HG03066 (cell line): ENCODE measurements around the gene TRMT10C.
"Not testable (repeated sequence)": the region's sequence is repeated elsewhere in the genome, so short reads cannot be mapped to it uniquely, and the experiment has no call there.

ENCODE experiments used
- ATAC-seq: cut with Tn5 transposase; IDR thresholded peaks from one replicate; pipeline ENCODE4 v1.9.1; 2021; ENCODE audit warnings: low read depth; ENCODE audit not compliant: unreplicated experiment

TRMT10C gene

GRCh38 chr3:101544161-101544850 is 17.4 kb upstream of the TRMT10C start:
- no peak for ATAC-seq

GRCh38 chr3:101548527-101549105 is 13.1 kb upstream of the TRMT10C start:
- no peak for ATAC-seq

GRCh38 chr3:101549473-101549872 is 12.2 kb upstream of the TRMT10C start:
- no peak for ATAC-seq

- not testable (repeated sequence) for ATAC-seq
These were observed 10.1 kb upstream of the TRMT10C start for GRCh38 chr3:101551359-101552081.

GRCh38 chr3:101553381-101553780 is 8.3 kb upstream of the TRMT10C start:
- not testable (repeated sequence) for ATAC-seq

- no peak for ATAC-seq
These were observed 5.6 kb upstream of the TRMT10C start for GRCh38 chr3:101556064-101556463.

- no peak for ATAC-seq
These were observed 6.1 kb downstream of the TRMT10C start for GRCh38 chr3:101567528-101568317.

GRCh38 chr3:101571028-101571895 is 9.6 kb downstream of the TRMT10C start:
- ATAC-seq, result no peak

- peak; percentile 82 for ATAC-seq
These were observed 12.1 kb downstream of the TRMT10C start, which contains the start of gene PCNP for GRCh38 chr3:101573449-101574387. Gene PCNP, plus strand, starts transcription at chr3:101574180. Its CDS starts 36 bp downstream, at chr3:101574216.

- ATAC-seq, result peak; percentile 37
These were observed 12.9 kb downstream of the TRMT10C start for GRCh38 chr3:101574388-101575112.

GRCh38 chr3:101577286-101577685 is 15.6 kb downstream of the TRMT10C start:
- no peak for ATAC-seq

- ATAC-seq, result no peak
These were observed 26.9 kb downstream of the TRMT10C start for GRCh38 chr3:101588616-101589015.

GRCh38 chr3:101591071-101591470 is 29.4 kb downstream of the TRMT10C start:
- ATAC-seq, result no peak

- no peak for ATAC-seq
These were observed 41.1 kb downstream of the TRMT10C start for GRCh38 chr3:101602731-101603130.

GRCh38 chr3:101603184-101603583 is 41.5 kb downstream of the TRMT10C start:
- ATAC-seq, result no peak

- ATAC-seq, result not testable (repeated sequence)
These were observed 43.7 kb downstream of the TRMT10C start for GRCh38 chr3:101605398-101605797.

GRCh38 chr3:101611023-101611422 is 49.4 kb downstream of the TRMT10C start:
- no peak for ATAC-seq

GRCh38 chr3:101613014-101613413 is 51.3 kb downstream of the TRMT10C start:
- ATAC-seq, result not testable (repeated sequence)
